Right lung (tissue), 10 donors: Measurements from ENCODE around the gene TLR2. TPM values are rescaled to one million over a fixed set of nuclear protein-coding genes. Genes with fewer than 3 reads are reported as not detected.

ENCODE experiments used
- DNase-seq, 2 donors: peaks; one replicate each; pipeline ENCODE4 v3.0.0-alpha.2; 2013
- long read RNA-seq, 8 donors: transcript quantifications; one replicate each; lab custom pipeline, GENCODE V29; 2026
- polyA plus RNA-seq, 5 donors: library from polyadenylated mRNA; unstranded; fragments of 120-200 nt; gene quantifications; one replicate each; pipeline versions ENCODE4 v1.2.1 to v1.2.3, GENCODE V29; 2013; ENCODE audit warnings: inconsistent platforms in 1 of 5, low replicate concordance in 1 of 5; ENCODE audit not compliant: insufficient read length in 5 of 5, insufficient read depth in 1 of 5

TLR2 gene, protein sequence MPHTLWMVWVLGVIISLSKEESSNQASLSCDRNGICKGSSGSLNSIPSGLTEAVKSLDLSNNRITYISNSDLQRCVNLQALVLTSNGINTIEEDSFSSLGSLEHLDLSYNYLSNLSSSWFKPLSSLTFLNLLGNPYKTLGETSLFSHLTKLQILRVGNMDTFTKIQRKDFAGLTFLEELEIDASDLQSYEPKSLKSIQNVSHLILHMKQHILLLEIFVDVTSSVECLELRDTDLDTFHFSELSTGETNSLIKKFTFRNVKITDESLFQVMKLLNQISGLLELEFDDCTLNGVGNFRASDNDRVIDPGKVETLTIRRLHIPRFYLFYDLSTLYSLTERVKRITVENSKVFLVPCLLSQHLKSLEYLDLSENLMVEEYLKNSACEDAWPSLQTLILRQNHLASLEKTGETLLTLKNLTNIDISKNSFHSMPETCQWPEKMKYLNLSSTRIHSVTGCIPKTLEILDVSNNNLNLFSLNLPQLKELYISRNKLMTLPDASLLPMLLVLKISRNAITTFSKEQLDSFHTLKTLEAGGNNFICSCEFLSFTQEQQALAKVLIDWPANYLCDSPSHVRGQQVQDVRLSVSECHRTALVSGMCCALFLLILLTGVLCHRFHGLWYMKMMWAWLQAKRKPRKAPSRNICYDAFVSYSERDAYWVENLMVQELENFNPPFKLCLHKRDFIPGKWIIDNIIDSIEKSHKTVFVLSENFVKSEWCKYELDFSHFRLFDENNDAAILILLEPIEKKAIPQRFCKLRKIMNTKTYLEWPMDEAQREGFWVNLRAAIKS
- polyA plus RNA-seq: 10 to 100 TPM; 22.5 to 46.2 (median 31.9) TPM
- long read RNA-seq, donor 1, full-length matches to known transcripts: 35 of 43 reads
- long read RNA-seq, donor 1, partial matches to known transcripts: 0 of 43 reads
- long read RNA-seq, donor 1, other reads (novel, unspliced or antisense): 8 of 43 reads
- long read RNA-seq, donor 2, full-length matches to known transcripts: 3 of 3 reads
- long read RNA-seq, donor 2, partial matches to known transcripts: 0 of 3 reads
- long read RNA-seq, donor 2, other reads (novel, unspliced or antisense): 0 of 3 reads
- long read RNA-seq, donor 3, full-length matches to known transcripts: 27 of 27 reads
- long read RNA-seq, donor 3, partial matches to known transcripts: 0 of 27 reads
- long read RNA-seq, donor 3, other reads (novel, unspliced or antisense): 0 of 27 reads
- long read RNA-seq, donor 4, full-length matches to known transcripts: 16 of 16 reads
- long read RNA-seq, donor 4, partial matches to known transcripts: 0 of 16 reads
- long read RNA-seq, donor 4, other reads (novel, unspliced or antisense): 0 of 16 reads
- long read RNA-seq, donor 5, full-length matches to known transcripts: 14 of 14 reads
- long read RNA-seq, donor 5, partial matches to known transcripts: 0 of 14 reads
- long read RNA-seq, donor 5, other reads (novel, unspliced or antisense): 0 of 14 reads
- long read RNA-seq, donor 6, full-length matches to known transcripts: 17 of 17 reads
- long read RNA-seq, donor 6, partial matches to known transcripts: 0 of 17 reads
- long read RNA-seq, donor 6, other reads (novel, unspliced or antisense): 0 of 17 reads
- long read RNA-seq, donor 7, full-length matches to known transcripts: 8 of 8 reads
- long read RNA-seq, donor 7, partial matches to known transcripts: 0 of 8 reads
- long read RNA-seq, donor 7, other reads (novel, unspliced or antisense): 0 of 8 reads
- long read RNA-seq, donor 8, full-length matches to known transcripts: 8 of 8 reads
- long read RNA-seq, donor 8, partial matches to known transcripts: 0 of 8 reads
- long read RNA-seq, donor 8, other reads (novel, unspliced or antisense): 0 of 8 reads

DNA sequence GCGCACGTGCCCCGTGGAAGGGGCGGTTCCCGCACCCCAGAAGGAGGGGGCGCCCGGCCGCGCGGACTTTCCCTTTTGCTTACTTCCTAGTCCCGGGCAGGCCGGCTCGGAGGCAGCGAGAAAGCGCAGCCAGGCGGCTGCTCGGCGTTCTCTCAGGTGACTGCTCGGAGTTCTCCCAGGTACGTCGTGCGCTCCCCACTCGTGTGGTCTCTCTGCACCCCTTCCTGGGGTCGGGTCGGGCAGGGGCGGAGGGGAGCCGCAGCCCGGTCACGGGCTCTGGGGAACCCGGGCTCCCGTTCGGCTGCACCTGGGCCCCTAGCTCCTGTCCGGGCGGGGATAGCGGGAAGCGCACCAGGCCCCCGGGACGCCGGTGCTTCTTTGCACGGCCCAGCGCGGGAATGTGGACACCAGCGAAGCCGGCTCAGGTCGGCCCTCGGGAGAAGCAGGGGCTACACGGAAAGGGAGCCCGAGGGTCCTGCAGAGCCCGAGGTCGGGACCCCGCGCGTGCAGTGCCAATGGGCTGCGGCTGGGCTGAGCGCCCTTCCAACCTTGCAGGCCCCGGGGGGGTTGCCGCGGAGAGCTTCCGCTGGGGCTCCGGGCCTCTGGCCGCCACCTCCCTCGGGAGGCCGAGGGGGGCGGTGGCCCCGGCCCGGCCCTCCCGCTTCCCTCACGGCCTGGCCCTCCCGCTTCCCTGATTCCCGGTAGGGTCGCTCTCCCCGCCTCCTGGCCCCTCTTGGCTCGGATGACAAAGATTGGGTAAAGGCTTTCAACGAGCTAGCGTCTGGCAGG lies at the start of gene TLR2:
Gene TLR2, plus strand, starts transcription at position 99 of the 789 bp plus-strand sequence. CDS start 18,628 bp downstream, outside the sequence.
- DNase-seq: peak; percentile 32 to 49

DNA sequence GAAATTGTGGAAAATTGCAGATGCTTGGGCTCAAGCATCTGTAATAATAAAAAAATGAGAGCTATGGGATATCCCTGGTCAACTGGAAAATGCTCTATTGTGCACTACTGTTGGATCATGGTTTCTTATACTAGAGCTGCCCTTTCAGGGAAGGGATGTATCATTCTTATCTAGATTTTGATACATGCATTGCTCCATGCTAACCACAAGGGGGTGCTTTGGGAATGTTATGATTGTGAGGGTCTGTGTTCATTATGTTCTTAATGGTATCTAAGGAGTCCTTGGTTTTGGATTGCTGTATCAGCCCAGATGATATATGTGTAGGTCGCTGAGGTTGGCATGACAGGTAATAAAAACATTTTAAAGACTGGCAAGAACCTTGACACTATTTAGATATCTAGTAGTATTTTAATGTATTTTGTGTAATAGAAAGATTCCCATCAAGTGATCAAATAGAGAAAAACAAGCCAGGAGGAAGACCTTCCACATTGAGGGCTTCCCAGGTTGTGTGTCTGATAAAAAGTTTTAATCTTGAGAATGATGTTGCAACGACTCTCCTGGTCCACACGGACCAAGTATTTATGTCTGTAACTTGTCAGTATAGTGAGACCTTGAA lies 49.2 kb upstream of the TLR2 start:
- DNase-seq: peak in 1 of 2 donors; percentile 21

GRCh38 chr4:153635846-153636245 lies 48.2 kb upstream of the TLR2 start:
- DNase-seq: no peak

DNA sequence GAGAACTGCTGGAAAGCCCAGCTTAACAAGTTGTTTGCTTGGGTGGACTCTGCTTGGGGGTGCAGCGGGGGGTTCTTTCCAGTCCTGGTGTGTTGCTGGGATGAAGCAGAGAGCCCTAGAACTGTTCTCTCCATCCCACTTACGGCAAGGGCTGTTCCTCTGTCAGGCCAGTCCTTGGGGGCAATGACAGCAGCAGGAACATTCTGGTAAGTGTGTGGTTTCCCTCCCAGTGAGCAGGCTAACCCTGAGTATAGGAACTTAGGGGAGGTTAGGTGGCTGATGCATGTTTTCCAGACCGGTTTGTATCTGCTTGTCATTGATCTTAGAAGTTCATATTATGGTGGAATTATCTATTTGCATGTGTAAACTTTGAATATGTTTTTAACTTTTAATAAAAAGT lies 46.9 kb upstream of the TLR2 start:
- DNase-seq: no peak

DNA sequence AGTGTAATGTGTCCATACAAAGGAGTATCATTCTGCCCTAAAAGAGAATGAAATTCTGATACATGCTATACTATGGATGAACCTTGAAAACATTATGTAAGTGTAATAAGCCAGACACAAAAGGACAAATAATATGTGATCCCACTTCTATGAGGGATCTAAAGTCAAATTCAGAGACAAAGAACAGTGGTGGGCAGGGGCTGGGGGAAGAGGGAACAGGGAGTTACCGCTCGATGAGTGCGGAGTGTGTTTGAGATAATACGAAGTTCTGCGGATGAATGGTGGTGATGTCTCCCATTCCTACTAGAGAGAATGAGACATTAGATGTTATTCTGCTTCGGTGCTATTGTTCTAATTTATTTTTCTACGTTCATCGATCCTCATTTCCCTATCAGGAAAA lies 46.1 kb upstream of the TLR2 start:
- DNase-seq: no peak

DNA sequence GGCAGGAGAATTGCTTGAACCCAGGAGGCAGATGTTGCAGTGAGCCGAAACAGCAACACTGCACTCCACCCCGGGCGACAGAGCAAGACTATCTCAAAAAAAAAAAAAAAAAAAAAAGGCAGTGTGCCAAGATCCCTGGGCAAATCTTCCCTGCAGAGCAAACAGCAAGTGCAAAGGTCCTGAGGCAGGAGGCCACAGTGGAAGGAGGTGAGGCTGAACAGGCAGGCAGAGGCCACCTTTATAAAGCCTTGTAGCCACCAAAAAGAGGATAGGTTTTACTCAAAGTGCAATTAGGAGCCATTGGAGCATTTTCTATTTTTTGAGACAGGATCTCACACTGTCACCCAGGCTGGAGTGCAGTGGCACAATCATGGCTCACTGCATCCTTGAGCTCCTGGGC lies 45.1 kb upstream of the TLR2 start:
- DNase-seq: no peak

- DNase-seq: no peak
Measured at GRCh38 chr4:153639833-153640802, 44.0 kb upstream of the TLR2 start.

DNA sequence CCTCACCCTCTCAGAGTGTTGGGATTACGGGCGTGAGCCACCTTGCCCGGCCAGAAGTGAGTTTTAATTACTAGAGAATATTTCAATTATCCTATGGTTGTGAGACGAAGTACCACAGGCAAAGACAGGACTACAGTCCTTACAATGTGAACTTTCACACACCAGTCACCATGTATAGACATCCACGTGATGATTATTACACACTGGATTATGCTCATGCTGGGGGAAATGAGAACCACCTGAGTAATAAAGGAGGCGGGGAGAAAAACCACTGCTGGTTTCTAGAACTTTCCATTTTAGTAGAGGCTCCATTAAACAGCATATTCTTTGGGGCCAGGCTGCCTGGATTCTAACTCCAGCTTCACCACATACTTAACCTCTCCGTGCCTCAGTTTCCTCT lies 42.5 kb upstream of the TLR2 start:
- no peak for DNase-seq

- no peak for DNase-seq
Measured at GRCh38 chr4:153643406-153644383, 40.4 kb upstream of the TLR2 start.

- no peak for DNase-seq
Measured at GRCh38 chr4:153645183-153645582, 38.9 kb upstream of the TLR2 start.

DNA sequence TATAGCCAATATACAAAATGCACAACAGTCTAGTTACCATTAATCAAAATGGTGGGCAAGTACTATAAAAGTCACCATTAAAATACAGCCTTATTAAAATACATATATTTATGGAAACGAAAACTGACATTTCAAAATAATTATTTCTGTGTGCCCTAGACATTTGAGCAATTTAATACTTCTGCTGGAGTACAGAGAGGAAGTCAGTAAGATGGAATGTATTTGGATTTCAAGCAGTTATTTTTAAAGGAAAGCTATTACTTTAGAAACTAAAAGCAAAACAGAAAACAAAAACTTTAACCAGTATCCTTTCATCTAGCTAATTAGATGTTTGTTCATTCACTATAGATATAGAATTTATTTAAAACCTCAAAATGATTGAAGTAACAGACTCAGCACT lies 37.8 kb upstream of the TLR2 start:
- no peak for DNase-seq

DNA sequence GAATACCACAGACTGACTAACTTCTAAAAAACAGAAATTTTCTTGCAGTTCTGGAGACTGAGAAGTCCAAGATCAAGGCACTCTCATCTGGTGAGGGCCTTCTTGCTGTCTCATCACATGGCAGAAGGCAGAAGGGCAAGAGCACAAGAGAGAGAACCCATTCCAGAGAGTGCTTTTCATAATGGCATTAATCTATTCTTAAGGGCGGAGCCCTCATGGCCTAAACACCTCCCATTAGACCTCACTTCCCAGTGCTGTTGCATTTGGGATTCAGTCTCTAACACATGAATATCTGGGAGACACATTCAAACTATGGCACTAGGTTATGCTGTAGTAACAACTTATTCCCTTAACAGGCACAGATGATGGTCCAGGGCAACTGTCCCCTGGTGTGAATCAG lies 37.1 kb upstream of the TLR2 start:
- DNase-seq: no peak

DNA sequence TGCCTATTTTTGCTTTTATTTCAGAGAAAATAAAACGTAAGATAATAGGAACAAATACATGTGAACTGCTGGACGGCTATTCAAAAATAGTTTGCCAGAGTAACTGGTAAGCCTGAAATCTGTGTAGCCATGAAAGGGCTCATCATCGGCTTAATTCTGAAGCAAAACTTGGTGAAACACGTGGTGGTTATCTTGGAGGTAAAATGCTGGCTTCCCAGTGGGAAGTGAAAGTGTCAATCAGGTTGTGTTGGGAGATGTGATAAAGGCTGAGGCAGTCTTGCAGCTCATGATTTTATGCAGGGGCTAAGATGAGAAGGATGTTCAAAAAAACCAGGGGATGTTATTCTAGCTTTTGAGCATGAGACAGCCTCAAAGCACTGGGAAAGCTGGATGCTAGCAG lies 36.1 kb upstream of the TLR2 start:
- no peak for DNase-seq

DNA sequence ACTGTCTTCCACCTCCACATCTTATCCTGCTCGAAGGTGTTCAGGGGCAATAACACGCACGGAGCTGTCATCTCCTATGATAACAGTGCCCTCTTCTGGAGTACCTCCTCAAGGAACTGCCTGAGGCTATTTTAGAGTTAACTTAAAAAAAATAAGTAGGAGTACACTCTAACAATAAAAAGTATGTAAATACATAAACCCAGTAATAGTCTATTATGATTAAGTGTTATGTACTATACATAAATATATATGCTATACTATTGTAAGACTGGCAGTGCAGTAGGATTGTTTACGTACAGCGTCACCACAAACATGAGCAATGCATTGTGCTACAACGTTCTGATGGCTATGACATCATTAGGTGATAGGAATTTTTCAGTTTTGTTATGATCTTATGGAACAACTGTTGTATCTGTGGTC lies 34.5 kb upstream of the TLR2 start:
- no peak for DNase-seq

GRCh38 chr4:153651116-153651515 lies 33.0 kb upstream of the TLR2 start:
- DNase-seq: no peak

- no peak for DNase-seq
Measured at GRCh38 chr4:153651587-153651986, 32.5 kb upstream of the TLR2 start.
